H1 (cell line): ENCODE data around the gene PXN. TPM values are rescaled to one million over a fixed set of nuclear protein-coding genes. Genes with fewer than 3 reads are reported as not detected.

ENCODE experiments used
- CTCF ChIA-PET: fragments of 300-600 bp; sonication (Branson Sonifier 250); formaldehyde crosslinking; loops from one replicate; lab custom pipeline; 2021; ENCODE audit not compliant: partially characterized antibody; lab: Charles Lee
- POLR2A ChIA-PET: fragments of 300-600 bp; sonication (Branson Sonifier 250); formaldehyde crosslinking; loops from one replicate; lab custom pipeline; 2021; ENCODE audit warnings: inconsistent platforms; ENCODE audit not compliant: partially characterized antibody; lab: Charles Lee
- DNase-seq, 2 experiments: peaks; one replicate each; pipeline versions ENCODE4 v3.0.0 to v3.0.0-alpha.2; 2010 to 2022; ENCODE audit warnings: low spot score in 2 of 2, low read depth in 1 of 2, mixed read lengths in 1 of 2
- FAIRE-seq: peaks from 2 replicates; lab custom pipeline; 2011; peaks lifted over from hg19 to GRCh38; lab: Jason Lieb, UNC
- H2AFZ ChIP-seq: 2 replicates; pipeline ENCODE4 v1.8.1; 2012; ENCODE audit warnings: low read length, inconsistent platforms
- H2AK5ac ChIP-seq: 2 replicates; pipeline ENCODE4 v1.6.1; 2013; ENCODE audit warnings: low read depth, low read length
- H2BK120ac ChIP-seq: replicated peaks from 2 replicates; pipeline ENCODE3; 2013; ENCODE audit warnings: low read depth, low read length, inconsistent platforms
- H2BK12ac ChIP-seq: 2 replicates; pipeline ENCODE4 v1.6.1; 2013; ENCODE audit warnings: low read depth, low read length
- H2BK15ac ChIP-seq: 2 replicates; pipeline ENCODE4 v1.6.1; 2013; ENCODE audit warnings: low read length
- H2BK20ac ChIP-seq: 2 replicates; pipeline ENCODE4 v1.6.1; 2013; ENCODE audit warnings: low read length
- H2BK5ac ChIP-seq: 2 replicates; pipeline ENCODE4 v1.6.1; 2013; ENCODE audit warnings: low read depth, low read length
- H3K14ac ChIP-seq: 2 replicates; pipeline ENCODE4 v1.6.1; 2013; ENCODE audit warnings: inconsistent platforms; ENCODE audit not compliant: insufficient read length
- H3K18ac ChIP-seq: 2 replicates; pipeline ENCODE4 v1.6.1; 2013; ENCODE audit warnings: low read length; ENCODE audit errors: extremely low read depth
- H3K23ac ChIP-seq: 2 replicates; pipeline ENCODE4 v1.6.1; 2013; ENCODE audit warnings: inconsistent platforms; ENCODE audit not compliant: insufficient read length
- H3K23me2 ChIP-seq: 2 replicates; pipeline ENCODE4 v1.6.1; 2013; ENCODE audit warnings: low read depth, low read length
- H3K27ac ChIP-seq: 2 replicates; pipeline ENCODE4 v1.6.1; 2011; ENCODE audit warnings: low read depth, low read length, inconsistent platforms
- H3K27me3 ChIP-seq, 4 experiments: replicated peaks in 1 of 4; 1 replicate in 1 of 4; 2 replicates in 3 of 4; pipeline versions ENCODE4 v1.6.1 to v1.8.1; 2011 to 2013; ENCODE audit warnings: low read length in 3 of 4, mild to moderate bottlenecking in 3 of 4, inconsistent platforms in 2 of 4, mixed read lengths in 2 of 4, moderate library complexity in 1 of 4; ENCODE audit not compliant: control insufficient read depth in 3 of 4, insufficient read depth in 3 of 4; ENCODE audit errors: extremely low read depth in 1 of 4
- H3K36me3 ChIP-seq, 4 experiments: 2 replicates each; pipeline versions ENCODE4 v1.6.1 to v1.8.1; 2011 to 2013; ENCODE audit warnings: mild to moderate bottlenecking in 4 of 4, low read length in 3 of 4, moderate library complexity in 2 of 4, control low read depth in 1 of 4, inconsistent platforms in 1 of 4; ENCODE audit not compliant: insufficient read depth in 4 of 4, control insufficient read depth in 2 of 4
- H3K4ac ChIP-seq: replicated peaks from 2 replicates; pipeline ENCODE3; 2013; ENCODE audit warnings: low read length, low read depth, mixed read lengths, inconsistent platforms; ENCODE audit not compliant: insufficient read length
- H3K4me1 ChIP-seq, 4 experiments: replicated peaks in 1 of 4; 1 replicate in 1 of 4; 2 replicates in 3 of 4; pipeline versions ENCODE4 v1.6.1 to v1.8.1; 2011 to 2013; ENCODE audit warnings: low read length in 3 of 4, inconsistent platforms in 2 of 4, mixed read lengths in 1 of 4; ENCODE audit not compliant: insufficient read depth in 4 of 4, control insufficient read depth in 3 of 4
- H3K4me2 ChIP-seq, 2 experiments: 2 replicates each; pipeline versions ENCODE4 v1.6.1 to v1.8.1; 2011 to 2013; ENCODE audit warnings: low read depth in 2 of 2, low read length in 2 of 2, control low read depth in 1 of 2, inconsistent platforms in 1 of 2, mild to moderate bottlenecking in 1 of 2; ENCODE audit not compliant: insufficient read depth in 1 of 2
- H3K4me3 ChIP-seq, 4 experiments: fragments of 200-600, 300-600 bp in 1 of 4; sonication (generic), shearing (Covaris generic), sonication (Bioruptor Twin) in 1 of 4; 2 replicates each; pipeline versions ENCODE4 v1.5.1 to v1.8.1; 2011 to 2016; ENCODE audit warnings: low read length in 4 of 4, low read depth in 3 of 4, control low read depth in 2 of 4, inconsistent platforms in 2 of 4, mild to moderate bottlenecking in 2 of 4, mixed read lengths in 1 of 4, moderate library complexity in 1 of 4; ENCODE audit not compliant: insufficient read depth in 2 of 4; ENCODE audit errors: extremely low read depth in 1 of 4
- H3K56ac ChIP-seq: replicated peaks from 2 replicates; pipeline ENCODE3; 2013; ENCODE audit warnings: low read depth, mild to moderate bottlenecking, mixed read lengths, low read length, inconsistent platforms; ENCODE audit not compliant: insufficient read length
- H3K79me1 ChIP-seq: 2 replicates; pipeline ENCODE4 v1.6.1; 2013; ENCODE audit warnings: low read depth, low read length, control low read depth
- H3K79me2 ChIP-seq, 2 experiments: 2 replicates each; pipeline versions ENCODE4 v1.6.1 to v1.8.1; 2012 to 2013; ENCODE audit warnings: low read length in 2 of 2, mild to moderate bottlenecking in 2 of 2, inconsistent platforms in 1 of 2; ENCODE audit not compliant: insufficient read depth in 2 of 2, control insufficient read depth in 1 of 2
- H3K9ac ChIP-seq, 4 experiments: replicated peaks in 1 of 4; 1 replicate in 1 of 4; 2 replicates in 3 of 4; pipeline versions ENCODE4 v1.6.1 to v1.8.1; 2011 to 2013; ENCODE audit warnings: low read depth in 3 of 4, low read length in 3 of 4, control low read depth in 2 of 4, mild to moderate bottlenecking in 2 of 4, moderate library complexity in 2 of 4, inconsistent platforms in 1 of 4; ENCODE audit errors: extremely low read depth in 1 of 4
- H3K9me3 ChIP-seq, 2 experiments: 2 replicates each; pipeline versions ENCODE4 v1.6.1 to v1.8.1; 2012 to 2013; ENCODE audit warnings: mild to moderate bottlenecking in 2 of 2, moderate library complexity in 2 of 2, control low read depth in 1 of 2, inconsistent platforms in 1 of 2, low read depth in 1 of 2, low read length in 1 of 2, mixed read lengths in 1 of 2; ENCODE audit not compliant: insufficient read depth in 2 of 2
- H4K20me1 ChIP-seq, 2 experiments: replicated peaks in 1 of 2; 2 replicates each; pipeline versions ENCODE3 to v1.8.1; 2011 to 2013; ENCODE audit warnings: inconsistent platforms in 2 of 2, low read length in 2 of 2, mild to moderate bottlenecking in 1 of 2; ENCODE audit not compliant: insufficient read depth in 2 of 2, control insufficient read depth in 1 of 2
- H4K5ac ChIP-seq: 2 replicates; pipeline ENCODE4 v1.6.1; 2013; ENCODE audit warnings: low read length, low read depth, mixed read lengths, inconsistent platforms; ENCODE audit not compliant: insufficient read length
- H4K8ac ChIP-seq: 2 replicates; pipeline ENCODE4 v1.8.0; 2013; ENCODE audit warnings: mild to moderate bottlenecking, moderate library complexity, low read length, inconsistent platforms; ENCODE audit not compliant: insufficient read depth; ENCODE audit errors: extremely low read depth
- H4K91ac ChIP-seq: replicated peaks from 2 replicates; pipeline ENCODE3; 2013; ENCODE audit warnings: low read length, mixed read lengths, inconsistent platforms; ENCODE audit not compliant: insufficient read length
- EGR1 ChIP-seq: IDR thresholded peaks from 2 replicates; pipeline ENCODE4 v1.6.1; 2011; ENCODE audit warnings: low read depth, low read length, borderline replicate concordance
- FOSL1 ChIP-seq: IDR thresholded peaks from 2 replicates; pipeline ENCODE4 v1.6.1; 2011; ENCODE audit warnings: mild to moderate bottlenecking, low read depth, low read length, moderate library complexity; ENCODE audit not compliant: insufficient read depth
- NANOG ChIP-seq: IDR thresholded peaks from 2 replicates; pipeline ENCODE4 v1.6.1; 2011; ENCODE audit warnings: low read length, low read depth, mild to moderate bottlenecking, inconsistent platforms; ENCODE audit not compliant: insufficient read depth, poor library complexity, severe bottlenecking
- POLR2AphosphoS5 ChIP-seq: IDR thresholded peaks from 2 replicates; pipeline ENCODE4 v1.6.1; 2011; ENCODE audit warnings: low read depth, low read length
- SIX5 ChIP-seq: IDR thresholded peaks from 2 replicates; pipeline ENCODE4 v1.6.1; 2011; ENCODE audit warnings: mild to moderate bottlenecking, low read depth, low read length
- WGBS, 2 experiments: shearing (Covaris generic) in 1 of 2; methylation state at CpG; one replicate each; pipeline versions ENCODE4 v1.1.6 to v1.1.7; 2013 to 2015; ENCODE audit warnings: low lambda C conversion rate in 2 of 2, mixed read lengths in 2 of 2, inconsistent platforms in 1 of 2, low coverage in 1 of 2, missing lambda C conversion rate in 1 of 2; ENCODE audit not compliant: insufficient replicate concordance in 2 of 2, insufficient coverage in 1 of 2, insufficient read length in 1 of 2; ENCODE audit errors: extremely low coverage in 1 of 2, missing lambda C conversion rate in 1 of 2; 5-methylcytosine and 5-hydroxymethylcytosine counted together
- polyA plus RNA-seq, 7 experiments: library from polyadenylated mRNA; depleted of rRNA in 3 of 7; stranded (reverse) in 5 of 7; unstranded in 2 of 7; fragments of >200 nt in 5 of 7; fragments of 200-250 nt in 2 of 7; gene quantifications; 1 replicate in 5 of 7; 2 replicates in 1 of 7; 4 replicates in 1 of 7; pipeline versions ENCODE4 v1.2.1 to v1.2.3, GENCODE V29; 2011 to 2013; ENCODE audit warnings: missing spikeins in 2 of 7, mixed read lengths in 2 of 7
- total RNA-seq: library from RNA; stranded (reverse); fragmentation: NEBNext Ultra II Directional; extraction: Animal tissue kit (Norgen Biotek cat#: 25700); gene quantifications from 2 replicates; pipeline ENCODE4 v1.2.1, GENCODE V29; 2021
- TF ChIP-seq, protein P1 (sequence below), 3 experiments: IDR thresholded peaks; 1 replicate in 2 of 3; 2 replicates in 1 of 3; pipeline versions ENCODE4 v1.5.1 to v1.6.1; 2011; ENCODE audit warnings: low read length in 3 of 3, mild to moderate bottlenecking in 3 of 3, inconsistent platforms in 2 of 3, low read depth in 1 of 3, moderate library complexity in 1 of 3; ENCODE audit not compliant: insufficient read depth in 1 of 3; ENCODE audit errors: control extremely low read depth in 1 of 3
- TF ChIP-seq, protein P2 (sequence below): IDR thresholded peaks from 2 replicates; pipeline ENCODE4 v1.6.1; 2012; ENCODE audit warnings: low read length, inconsistent platforms
- TF ChIP-seq, protein P3 (sequence below): IDR thresholded peaks from 2 replicates; pipeline ENCODE4 v1.6.1; 2012; ENCODE audit warnings: inconsistent platforms

Gene PXN
- total and polyA plus RNA-seq, 2 of the 8 experiments (the other 6 are each of a cell fraction or from before 2014, with no cell fraction given), result 51.0 to 105 TPM

DNA sequence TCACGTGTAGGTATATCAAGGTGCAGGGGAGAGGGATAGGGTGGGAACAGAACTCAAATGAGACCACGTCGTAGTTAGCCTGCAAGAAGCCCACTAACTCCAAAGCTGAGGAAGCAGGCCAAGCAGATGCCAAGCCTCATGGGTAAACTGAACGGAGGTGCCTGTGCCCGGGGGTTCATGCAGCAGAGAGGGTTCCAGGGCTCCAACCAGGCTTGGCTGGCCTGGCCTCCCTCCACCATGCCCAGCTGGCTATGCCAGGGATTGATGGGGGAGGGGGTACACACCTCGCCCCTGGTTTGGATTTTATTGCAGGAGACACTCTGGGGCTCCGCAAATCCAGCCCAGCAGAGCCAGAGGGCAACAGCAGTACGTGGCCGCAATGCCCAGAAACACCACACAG lies 27.3 kb downstream of the PXN start:
- no peak overlapping the region for H2AFZ ChIP-seq
- no peaks in the 10 kb centered on the region for H3K36me3 ChIP-seq
- 0 out of 2 replicates have a peak overlapping the region, but pooled peaks have one; percentile 36 for H4K8ac ChIP-seq
- no peak overlapping the region for H3K18ac ChIP-seq
- H2BK15ac ChIP-seq, result no peak overlapping the region
- no peaks in the 10 kb centered on the region for H3K9me3 ChIP-seq
- no peak overlapping the region for H3K56ac ChIP-seq
- DNase-seq (no peak), FAIRE-seq (no peak)
- WGBS, 2 experiments, result 88% methylated on average over 9 of the region's 9 CpGs; no CpG with 5 or more reads in 1 of the 2 experiments
- ChIA-PET CTCF (interaction anchor here (0.9 to 34.8 kb wide), 4 partner anchors 13 to 38 kb away, joined by 3 to 930 read pairs (median 372); partner anchors contain the start of gene PXN), POLR2A (interaction anchor here (1.6 to 88.3 kb wide), 3 partner anchors 10 to 121 kb away, joined by 4 to 4270 read pairs (median 4270); partner anchors contain the start of genes GCN1, PXN, RAB35 and RNU4-1)
- peaks cover 12 to 36% (median 15%) of the 10 kb centered on the region in 4 experiments for H3K4me1 ChIP-seq
- no peak overlapping the region for H2BK12ac ChIP-seq
- 0 out of 2 replicates have a peak overlapping the region, but pooled peaks have one; percentile 26 for H2BK5ac ChIP-seq
- H3K79me2 ChIP-seq, result peaks cover 6 to 87% of the 10 kb centered on the region in 2 experiments; a peak in 3 of 4 replicates
- H3K23me2 ChIP-seq, result no peaks in the 10 kb centered on the region
- no peak overlapping the region for H2BK20ac ChIP-seq
- no peak overlapping the region for H3K4me2 ChIP-seq
- 0 out of 2 replicates have a peak overlapping the region, but pooled peaks have one; percentile 60 for H2AK5ac ChIP-seq
- H3K4ac ChIP-seq, result no peak overlapping the region
- H4K20me1 ChIP-seq, result peaks cover 10 to 29% of the 10 kb centered on the region in 2 experiments
- no peak overlapping the region for H3K14ac ChIP-seq
- H3K4me3 ChIP-seq, result no peak overlapping the region
- no peak overlapping the region for H3K23ac ChIP-seq
- H3K27ac ChIP-seq, result no peak overlapping the region; the same call in 1 of the 2 replicates
- peak overlapping the region; percentile 59 for H4K91ac ChIP-seq
- H3K79me1 ChIP-seq, result peaks cover 20% of the 10 kb centered on the region
- H3K9ac ChIP-seq, result no peak overlapping the region
- no peak overlapping the region for H4K5ac ChIP-seq
- H3K27me3 ChIP-seq, result no peaks in the 10 kb centered on the region
- H2BK120ac ChIP-seq, result no peak overlapping the region
- TF ChIP-seq NANOG (no peak), POLR2AphosphoS5 (no peak), EGR1 (no peak), FOSL1 (no peak), SIX5 (no peak)
- TF ChIP-seq, protein P1, sequence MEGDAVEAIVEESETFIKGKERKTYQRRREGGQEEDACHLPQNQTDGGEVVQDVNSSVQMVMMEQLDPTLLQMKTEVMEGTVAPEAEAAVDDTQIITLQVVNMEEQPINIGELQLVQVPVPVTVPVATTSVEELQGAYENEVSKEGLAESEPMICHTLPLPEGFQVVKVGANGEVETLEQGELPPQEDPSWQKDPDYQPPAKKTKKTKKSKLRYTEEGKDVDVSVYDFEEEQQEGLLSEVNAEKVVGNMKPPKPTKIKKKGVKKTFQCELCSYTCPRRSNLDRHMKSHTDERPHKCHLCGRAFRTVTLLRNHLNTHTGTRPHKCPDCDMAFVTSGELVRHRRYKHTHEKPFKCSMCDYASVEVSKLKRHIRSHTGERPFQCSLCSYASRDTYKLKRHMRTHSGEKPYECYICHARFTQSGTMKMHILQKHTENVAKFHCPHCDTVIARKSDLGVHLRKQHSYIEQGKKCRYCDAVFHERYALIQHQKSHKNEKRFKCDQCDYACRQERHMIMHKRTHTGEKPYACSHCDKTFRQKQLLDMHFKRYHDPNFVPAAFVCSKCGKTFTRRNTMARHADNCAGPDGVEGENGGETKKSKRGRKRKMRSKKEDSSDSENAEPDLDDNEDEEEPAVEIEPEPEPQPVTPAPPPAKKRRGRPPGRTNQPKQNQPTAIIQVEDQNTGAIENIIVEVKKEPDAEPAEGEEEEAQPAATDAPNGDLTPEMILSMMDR (IDR thresholded peaks at IDR 0.05; ENCODE audit: control extremely low read depth in 1 of 3, insufficient read depth in 1 of 3, low read depth in 1 of 3, low read length in 3 of 3), result no peak
- TF ChIP-seq, protein P2, sequence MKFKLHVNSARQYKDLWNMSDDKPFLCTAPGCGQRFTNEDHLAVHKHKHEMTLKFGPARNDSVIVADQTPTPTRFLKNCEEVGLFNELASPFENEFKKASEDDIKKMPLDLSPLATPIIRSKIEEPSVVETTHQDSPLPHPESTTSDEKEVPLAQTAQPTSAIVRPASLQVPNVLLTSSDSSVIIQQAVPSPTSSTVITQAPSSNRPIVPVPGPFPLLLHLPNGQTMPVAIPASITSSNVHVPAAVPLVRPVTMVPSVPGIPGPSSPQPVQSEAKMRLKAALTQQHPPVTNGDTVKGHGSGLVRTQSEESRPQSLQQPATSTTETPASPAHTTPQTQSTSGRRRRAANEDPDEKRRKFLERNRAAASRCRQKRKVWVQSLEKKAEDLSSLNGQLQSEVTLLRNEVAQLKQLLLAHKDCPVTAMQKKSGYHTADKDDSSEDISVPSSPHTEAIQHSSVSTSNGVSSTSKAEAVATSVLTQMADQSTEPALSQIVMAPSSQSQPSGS, result no peak
- TF ChIP-seq, protein P3, sequence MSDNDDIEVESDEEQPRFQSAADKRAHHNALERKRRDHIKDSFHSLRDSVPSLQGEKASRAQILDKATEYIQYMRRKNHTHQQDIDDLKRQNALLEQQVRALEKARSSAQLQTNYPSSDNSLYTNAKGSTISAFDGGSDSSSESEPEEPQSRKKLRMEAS, result no peak
